GDM1 (cell line): ENCODE data around the gene SLC26A11.
"Not testable (repeated sequence)": the region's sequence is repeated elsewhere in the genome, so short reads cannot be mapped to it uniquely, and the experiment has no call there.

Source experiments
- DNase-seq: peaks from one replicate; lab custom pipeline; 2025; lab: John Stamatoyannopoulos, UW

The SLC26A11 gene

DNA sequence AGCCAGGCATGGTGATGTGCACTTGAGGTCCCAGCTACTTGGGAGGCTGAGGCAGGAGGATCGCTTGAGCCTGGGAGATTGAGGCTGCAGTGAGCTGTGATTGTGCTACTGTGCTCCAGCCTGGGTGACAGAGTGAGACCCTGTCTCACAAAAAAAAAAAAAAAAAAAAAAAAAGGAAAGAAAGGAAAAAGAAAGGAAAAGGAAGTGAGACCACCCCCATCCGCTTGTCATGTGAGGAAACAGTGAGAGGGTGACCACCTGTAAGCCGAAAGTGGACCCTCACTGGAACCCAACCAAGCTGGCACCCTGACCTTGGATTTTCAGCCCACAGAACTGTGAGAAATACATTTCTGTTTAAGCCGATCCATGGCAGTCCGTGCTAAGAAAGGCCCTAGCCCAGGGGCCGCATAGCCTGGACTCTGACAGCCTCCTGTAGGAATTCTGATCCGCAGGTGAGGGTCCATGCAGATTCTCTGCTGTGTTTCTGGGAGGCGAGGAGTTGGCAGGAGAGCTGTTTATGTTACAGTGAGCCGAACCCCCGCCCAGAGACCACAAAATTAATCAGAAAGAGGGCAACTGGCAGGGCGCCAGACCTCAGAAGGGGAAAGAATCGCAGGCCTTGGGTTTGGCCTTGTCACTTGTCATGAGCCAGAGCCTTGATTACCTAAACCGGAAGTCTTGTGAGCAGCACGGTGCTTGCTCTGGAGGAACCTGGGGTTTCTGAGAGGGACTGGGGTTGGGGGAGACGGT is 1.0 kb upstream of the SLC26A11 start:
- DNase-seq = peak; percentile 74

DNA sequence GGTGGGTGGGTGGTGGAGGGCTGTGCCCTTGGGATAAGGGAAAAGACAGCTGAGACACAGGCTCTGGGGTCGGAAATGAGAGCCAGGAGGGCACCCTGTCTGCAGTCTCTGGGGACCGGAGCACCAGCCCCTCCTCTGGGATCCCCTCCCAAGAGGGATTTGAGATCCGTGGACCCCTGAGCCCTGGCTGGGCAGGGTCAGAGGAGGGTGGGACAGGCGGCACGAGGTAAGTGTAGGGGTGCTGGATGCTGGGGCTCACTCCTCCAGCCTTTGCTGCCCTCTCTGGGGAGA is 519 bp upstream of the SLC26A11 start:
- no peak for DNase-seq

DNA sequence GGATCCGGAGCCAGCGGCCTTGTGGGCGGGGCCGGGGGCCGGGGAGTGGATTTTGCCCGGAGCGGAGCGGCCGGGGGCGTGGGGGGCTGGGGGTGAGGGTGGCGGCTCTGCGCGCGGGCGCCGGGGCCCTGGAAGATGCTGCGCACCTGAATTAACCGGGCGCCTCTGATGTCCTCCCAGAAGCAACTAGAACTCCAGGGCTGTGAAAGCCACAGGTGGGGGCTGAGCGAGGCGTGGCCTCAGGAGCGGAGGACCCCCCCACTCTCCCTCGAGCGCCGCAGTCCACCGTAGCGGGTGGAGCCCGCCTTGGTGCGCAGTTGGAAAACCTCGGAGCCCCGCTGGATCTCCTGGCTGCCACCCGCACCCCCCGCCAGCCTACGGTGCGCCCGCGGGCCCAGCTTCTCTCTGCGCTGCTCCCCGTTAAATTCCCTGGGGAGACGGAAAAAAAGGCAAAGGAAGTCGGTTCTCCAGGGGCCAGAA is 549 bp downstream of the SLC26A11 start:
- DNase-seq = no peak

- no peak for DNase-seq
These were observed 1.3 kb downstream of the SLC26A11 start for GRCh38 chr17:80221351-80222105.

DNA sequence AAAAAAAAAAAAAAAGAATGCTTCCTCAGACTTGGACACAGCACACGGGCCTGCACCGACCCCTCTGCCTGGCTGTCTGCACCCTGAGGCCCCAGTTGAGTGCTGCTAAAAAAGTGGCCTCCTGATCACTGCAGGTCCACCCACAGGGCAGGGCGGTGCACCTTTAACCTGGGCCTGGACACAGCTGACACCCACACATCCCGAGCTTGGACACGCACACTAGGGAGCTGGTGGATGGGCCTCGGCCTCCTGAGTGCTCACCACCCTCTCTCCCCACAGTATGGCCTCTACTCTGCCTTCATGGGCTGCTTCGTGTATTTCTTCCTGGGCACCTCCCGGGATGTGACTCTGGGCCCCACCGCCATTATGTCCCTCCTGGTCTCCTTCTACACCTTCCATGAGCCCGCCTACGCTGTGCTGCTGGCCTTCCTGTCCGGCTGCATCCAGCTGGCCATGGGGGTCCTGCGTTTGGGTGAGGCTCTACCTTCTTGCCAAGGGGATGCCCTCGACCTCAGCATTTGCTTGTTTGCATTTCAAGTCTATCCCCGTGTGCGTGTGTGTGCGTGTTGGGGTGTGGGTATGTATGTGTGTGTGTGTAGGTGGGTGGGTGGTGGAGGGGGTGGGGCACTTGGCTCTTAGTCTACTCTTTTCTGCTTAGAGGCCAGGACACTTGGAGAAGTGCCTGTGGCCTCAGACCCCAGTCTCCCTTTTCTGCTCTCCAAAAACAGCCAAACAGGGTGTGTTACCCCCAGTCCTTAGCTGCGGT is 2.3 kb downstream of the SLC26A11 start:
- no peak for DNase-seq

- no peak for DNase-seq
These were observed 3.1 kb downstream of the SLC26A11 start for GRCh38 chr17:80223142-80223815.

- no peak for DNase-seq
These were observed 3.7 kb downstream of the SLC26A11 start for GRCh38 chr17:80223838-80224497.

GRCh38 chr17:80224683-80225082 is 4.5 kb downstream of the SLC26A11 start:
- no peak for DNase-seq

DNA sequence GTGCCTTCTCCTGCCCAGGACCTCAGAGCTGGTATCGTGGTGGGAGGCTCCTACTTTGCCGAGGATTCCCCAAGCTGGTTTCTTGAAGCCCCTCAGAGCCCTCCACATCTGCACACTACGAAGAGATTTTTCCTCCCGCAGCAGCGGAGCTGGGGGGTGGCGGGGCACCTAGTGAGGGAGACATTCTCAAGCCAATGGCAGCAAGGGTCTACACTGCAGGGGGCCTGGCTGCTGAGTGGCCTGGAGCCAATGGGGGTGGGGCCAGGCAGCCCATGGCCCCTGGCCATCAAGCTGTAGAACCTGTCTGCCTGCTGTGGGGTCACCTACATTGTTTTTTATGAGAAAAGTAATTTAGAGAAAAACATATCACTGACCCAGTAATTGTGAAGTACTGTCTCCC is 5.0 kb downstream of the SLC26A11 start:
- no peak for DNase-seq

DNA sequence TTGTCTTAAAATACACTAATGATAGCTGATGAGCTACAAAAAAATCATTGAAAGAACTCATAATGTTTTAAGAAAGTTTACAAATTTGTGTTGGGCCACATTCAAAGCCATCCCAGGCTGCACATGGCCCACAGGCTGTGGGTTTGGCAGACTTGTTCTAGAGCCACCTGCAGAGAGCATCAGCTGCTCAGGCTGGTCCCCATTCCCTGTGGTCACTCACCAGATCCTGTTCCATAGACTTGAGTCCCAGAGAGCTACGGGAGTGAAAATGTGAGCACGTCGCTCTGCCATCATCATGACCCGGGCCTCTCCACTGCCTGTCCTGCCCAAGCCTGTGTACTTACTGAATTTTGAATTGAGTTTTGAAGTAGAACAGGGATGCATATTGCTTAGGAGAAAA is 6.9 kb downstream of the SLC26A11 start:
- DNase-seq = no peak

DNA sequence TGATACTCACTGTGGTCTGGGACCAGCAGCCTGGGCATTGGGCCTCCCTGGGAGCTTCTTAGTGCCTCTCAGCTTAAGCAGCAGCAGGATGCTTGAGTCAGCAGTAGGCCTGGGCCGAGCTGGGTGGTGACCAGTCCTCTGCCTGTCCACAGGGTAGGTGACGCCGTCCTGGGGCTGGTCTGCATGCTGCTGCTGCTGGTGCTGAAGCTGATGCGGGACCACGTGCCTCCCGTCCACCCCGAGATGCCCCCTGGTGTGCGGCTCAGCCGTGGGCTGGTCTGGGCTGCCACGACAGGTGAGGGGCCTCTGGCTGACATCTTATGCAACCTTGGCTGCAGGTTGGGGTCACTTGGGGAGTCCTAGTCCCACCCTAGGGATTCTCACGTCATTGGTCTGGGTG is 7.4 kb downstream of the SLC26A11 start:
- no peak for DNase-seq

DNA sequence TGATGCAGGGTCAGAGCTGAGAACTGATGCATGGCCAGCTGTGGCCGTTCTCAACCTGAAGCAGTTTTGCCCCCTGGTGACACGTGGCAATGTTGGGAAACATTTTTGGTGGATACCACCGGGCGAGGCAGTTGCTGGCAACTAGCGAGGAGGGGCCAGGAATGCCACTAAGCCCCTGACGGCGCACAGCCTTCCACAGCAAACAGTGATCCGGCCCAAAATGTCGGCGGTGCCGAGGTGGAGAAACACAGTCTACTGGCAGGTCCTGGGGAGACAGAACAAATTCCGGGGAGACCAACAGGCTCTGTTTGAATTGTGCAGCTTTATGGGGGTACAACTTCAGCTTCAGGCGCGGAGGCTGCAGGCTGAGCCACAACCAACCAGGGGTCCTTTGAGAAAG is 8.2 kb downstream of the SLC26A11 start:
- no peak for DNase-seq

- no peak for DNase-seq
These were observed 8.8 kb downstream of the SLC26A11 start for GRCh38 chr17:80229011-80229410.

DNA sequence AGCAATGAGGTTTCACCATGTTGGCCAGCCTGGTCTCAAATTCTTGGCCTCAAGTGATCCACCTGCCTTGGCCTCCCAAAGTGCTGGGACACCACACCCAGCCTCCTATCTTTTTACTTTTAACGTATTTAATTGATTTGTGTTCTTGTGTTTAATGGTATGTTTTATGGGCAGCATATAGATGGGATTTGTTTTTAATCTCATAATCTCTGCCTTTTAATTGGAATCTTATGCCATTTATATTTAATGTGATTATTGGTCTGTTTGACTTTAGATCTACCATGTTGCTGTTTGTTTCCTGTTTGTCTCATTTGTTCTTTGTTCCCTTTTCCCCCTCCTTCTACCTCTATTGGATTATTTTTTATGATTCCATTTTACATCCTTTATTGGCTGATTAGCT is 12.2 kb downstream of the SLC26A11 start:
- DNase-seq = no peak

DNA sequence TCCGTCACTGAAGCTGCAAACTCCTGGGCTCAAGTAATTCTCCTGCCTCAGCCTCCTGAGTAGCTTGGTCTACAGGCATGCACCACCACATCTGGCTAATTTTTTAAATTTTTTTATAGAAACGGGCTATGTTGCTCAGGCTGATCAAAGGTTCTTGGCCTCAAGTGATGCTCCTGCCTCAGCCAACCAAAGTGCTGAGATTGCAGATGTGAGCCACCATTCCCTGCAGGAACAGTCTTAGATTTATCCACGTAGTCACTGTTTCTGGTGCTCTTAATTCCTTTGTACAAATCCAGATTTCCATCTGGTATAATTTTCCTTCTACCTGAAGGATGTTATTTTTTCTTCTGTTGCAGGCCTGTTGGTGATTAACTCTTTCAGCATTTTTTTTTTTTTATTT is 13.0 kb downstream of the SLC26A11 start:
- DNase-seq = no peak

GRCh38 chr17:80236911-80237310 is 16.7 kb downstream of the SLC26A11 start:
- no peak for DNase-seq

GRCh38 chr17:80237386-80237785 is 17.2 kb downstream of the SLC26A11 start:
- DNase-seq = no peak

DNA sequence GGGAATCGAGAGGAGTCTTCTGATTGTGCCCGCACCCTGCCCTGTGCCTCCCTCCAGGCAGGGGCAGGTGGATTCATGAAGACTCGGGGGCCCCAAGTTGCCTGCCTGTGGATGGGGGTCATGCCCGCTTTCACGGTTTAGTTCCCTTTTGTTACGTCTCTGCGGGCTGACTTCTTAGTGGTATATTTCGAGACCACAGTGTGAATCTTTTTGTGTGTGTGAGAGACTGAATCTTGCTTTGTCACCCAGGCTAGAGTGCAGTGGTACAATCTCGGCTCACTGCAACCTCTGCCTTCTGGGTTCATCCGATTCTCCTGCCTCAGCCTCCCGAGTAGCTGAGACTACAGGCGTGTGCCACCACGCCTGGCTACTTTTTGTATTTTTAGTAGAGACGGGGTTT is 22.3 kb downstream of the SLC26A11 start:
- no peak for DNase-seq

GRCh38 chr17:80243526-80244433 is 23.6 kb downstream of the SLC26A11 start:
- DNase-seq = no peak

- not testable (repeated sequence) for DNase-seq
These were observed 24.2 kb downstream of the SLC26A11 start for GRCh38 chr17:80244448-80244847.
